Neural cell (in vitro differentiated cells): ENCODE data around the gene SIRT1. TPM values are rescaled to one million over a fixed set of nuclear protein-coding genes. Genes with fewer than 3 reads are reported as not detected.

Experiments
- H2AFZ ChIP-seq: fragments of 200-600, 300-800 bp; sonication (generic), shearing (Covaris generic); 2 replicates; pipeline ENCODE4 v1.6.0; 2014; ENCODE audit warnings: low read depth, mild to moderate bottlenecking, antibody characterized with exemption, low read length, moderate library complexity
- H3F3A ChIP-seq: fragments of 200-600 bp; shearing (Covaris generic); 2 replicates; pipeline ENCODE4 v1.6.1; 2016; ENCODE audit warnings: mild to moderate bottlenecking, moderate library complexity, mixed read lengths, antibody characterized with exemption, low read length; ENCODE audit not compliant: insufficient read depth, poor library complexity, severe bottlenecking
- H3K27ac ChIP-seq: fragments of 200-600, 300-800 bp; sonication (generic), shearing (Covaris generic); 2 replicates; pipeline ENCODE4 v1.5.1; 2014; ENCODE audit warnings: mild to moderate bottlenecking, low read length, moderate library complexity
- H3K27me3 ChIP-seq: fragments of 300-800, 200-600 bp; sonication (generic), shearing (Covaris generic); 2 replicates; pipeline ENCODE4 v1.6.0; 2014; ENCODE audit warnings: mild to moderate bottlenecking, low read depth, low read length, moderate library complexity; ENCODE audit not compliant: insufficient read depth
- H3K36me3 ChIP-seq: fragments of 300-800, 200-600 bp; sonication (generic), shearing (Covaris generic); 2 replicates; pipeline ENCODE4 v1.5.1; 2014; ENCODE audit warnings: mild to moderate bottlenecking, antibody characterized with exemption, low read length, moderate library complexity; ENCODE audit not compliant: insufficient read depth
- H3K4me2 ChIP-seq: fragments of 300-800, 200-600 bp; sonication (generic), shearing (Covaris generic); 2 replicates; pipeline ENCODE4 v1.6.0; 2014; ENCODE audit warnings: mild to moderate bottlenecking, low read length
- H3K4me3 ChIP-seq: fragments of 300-800, 200-600 bp; sonication (generic), shearing (Covaris generic); 2 replicates; pipeline ENCODE4 v1.5.1; 2014; ENCODE audit warnings: mild to moderate bottlenecking, low read length, moderate library complexity
- H3K79me2 ChIP-seq: fragments of 200-600 bp; shearing (Covaris generic); replicated peaks from 2 replicates; pipeline ENCODE4 v1.6.0; 2014; ENCODE audit warnings: mild to moderate bottlenecking, low read length, moderate library complexity; ENCODE audit not compliant: insufficient read depth
- H3K9ac ChIP-seq: fragments of 300-800, 200-600 bp; sonication (generic), shearing (Covaris generic); 2 replicates; pipeline ENCODE4 v1.6.1; 2016; ENCODE audit warnings: mild to moderate bottlenecking, low read length, mixed read lengths
- H3K9me2 ChIP-seq: fragments of 200-600 bp; shearing (Covaris generic); 2 replicates; pipeline ENCODE4 v1.6.1; 2016; ENCODE audit warnings: mild to moderate bottlenecking, low read length, mixed read lengths; ENCODE audit not compliant: insufficient read depth
- H3K9me3 ChIP-seq: fragments of 200-600, 300-800 bp; sonication (generic), shearing (Covaris generic); 2 replicates; pipeline ENCODE4 v1.6.1; 2016; ENCODE audit warnings: mild to moderate bottlenecking, mixed run types, low read length, moderate library complexity, mixed read lengths
- H4K20me1 ChIP-seq: fragments of 200-600 bp; shearing (Covaris generic); 2 replicates; pipeline ENCODE4 v1.6.1; 2016; ENCODE audit warnings: mild to moderate bottlenecking, mixed run types; ENCODE audit not compliant: insufficient read depth
- CTCF ChIP-seq: fragments of 450-650 bp; IDR thresholded peaks from 2 replicates; pipeline ENCODE4 v1.5.1; 2014; ENCODE audit warnings: antibody characterized with exemption, mild to moderate bottlenecking, moderate library complexity; ENCODE audit not compliant: poor library complexity, severe bottlenecking
- EP300 ChIP-seq: fragments of 450-650 bp; conservative IDR thresholded peaks from 2 replicates; pipeline ENCODE4 v1.6.1; 2014; ENCODE audit warnings: antibody characterized with exemption, mild to moderate bottlenecking, moderate library complexity; ENCODE audit not compliant: poor library complexity, severe bottlenecking
- EZH2 ChIP-seq: fragments of 200-600, 300-800 bp; shearing (Covaris generic), sonication (generic); IDR thresholded peaks from 2 replicates; pipeline ENCODE4 v1.6.1; 2014; ENCODE audit warnings: antibody characterized with exemption, low read length, borderline replicate concordance, mild to moderate bottlenecking; ENCODE audit not compliant: insufficient read depth, poor library complexity, severe bottlenecking
- MXI1 ChIP-seq: fragments of 450-650 bp; conservative IDR thresholded peaks from 2 replicates; pipeline ENCODE4 v1.6.1; 2014; ENCODE audit warnings: antibody characterized with exemption, mild to moderate bottlenecking; ENCODE audit not compliant: poor library complexity, severe bottlenecking
- POLR2AphosphoS5 ChIP-seq: IDR thresholded peaks from 2 replicates; pipeline ENCODE4 v1.6.1; 2012
- RAD21 ChIP-seq: fragments of 450-650 bp; conservative IDR thresholded peaks from 2 replicates; pipeline ENCODE4 v1.6.1; 2014; ENCODE audit warnings: antibody characterized with exemption, mild to moderate bottlenecking, moderate library complexity
- REST ChIP-seq: IDR thresholded peaks from 2 replicates; pipeline ENCODE4 v1.6.1; 2012; ENCODE audit warnings: borderline replicate concordance
- SMC3 ChIP-seq: fragments of 450-650 bp; conservative IDR thresholded peaks from 2 replicates; pipeline ENCODE4 v1.6.1; 2014; ENCODE audit warnings: antibody characterized with exemption, mild to moderate bottlenecking, moderate library complexity; ENCODE audit not compliant: poor library complexity
- TAF1 ChIP-seq: IDR thresholded peaks from 2 replicates; pipeline ENCODE4 v1.6.1; 2012; ENCODE audit warnings: low read depth
- polyA plus RNA-seq: library from polyadenylated mRNA; depleted of rRNA; stranded (reverse); fragments of >200 nt; gene quantifications from 2 replicates; pipeline ENCODE4 v1.2.3, GENCODE V29; 2014

SIRT1 gene
- polyA plus RNA-seq, 1 donor from 2014 or later: 38.6 TPM

- Histone ChIP-seq H3K9me2 (no peaks in the 10 kb centered on the region), H3K4me2 (no peak overlapping the region), H3K36me3 (no peaks in the 10 kb centered on the region), H3K79me2 (no peaks in the 10 kb centered on the region), H3K27me3 (no peaks in the 10 kb centered on the region), H3K27ac (no peak overlapping the region), H3K9ac (no peak overlapping the region), H3K4me3 (no peak overlapping the region), H3F3A (no peaks in the 10 kb centered on the region), H3K9me3 (no peaks in the 10 kb centered on the region), H4K20me1 (no peaks in the 10 kb centered on the region), H2AFZ (no peak overlapping the region)
- TF ChIP-seq TAF1: no peak
- no peak for TF ChIP-seq EZH2
- no peak for TF ChIP-seq CTCF
Measured at GRCh38 chr10:67924136-67924535, 39.7 kb downstream of the SIRT1 start.

- Histone ChIP-seq H3K27me3 (no peaks in the 10 kb centered on the region), H3F3A (no peaks in the 10 kb centered on the region), H3K36me3 (no peaks in the 10 kb centered on the region), H3K27ac (no peak overlapping the region), H3K9ac (no peak overlapping the region), H3K4me3 (no peak overlapping the region), H3K4me2 (no peak overlapping the region), H4K20me1 (no peaks in the 10 kb centered on the region), H2AFZ (no peak overlapping the region), H3K9me2 (no peaks in the 10 kb centered on the region), H3K79me2 (no peaks in the 10 kb centered on the region), H3K9me3 (no peaks in the 10 kb centered on the region)
- TF ChIP-seq MXI1 (no peak), EP300 (no peak), CTCF (no peak), RAD21 (no peak), EZH2 (no peak), POLR2AphosphoS5 (no peak), TAF1 (no peak), SMC3 (no peak), REST (no peak)
Measured at GRCh38 chr10:67925449-67926005, 41.1 kb downstream of the SIRT1 start.
